ENCODE results near the gene TGFB1. TPM values are rescaled to one million over a fixed set of nuclear protein-coding genes. Genes with fewer than 3 reads are reported as not detected.

Gene TGFB1
- total and polyA plus RNA-seq, 9 of the 15 experiments (the other 6 are each of a cell fraction or from before 2014, with no cell fraction given) = 0.24 to 159 (median 17.2) TPM

DNA sequence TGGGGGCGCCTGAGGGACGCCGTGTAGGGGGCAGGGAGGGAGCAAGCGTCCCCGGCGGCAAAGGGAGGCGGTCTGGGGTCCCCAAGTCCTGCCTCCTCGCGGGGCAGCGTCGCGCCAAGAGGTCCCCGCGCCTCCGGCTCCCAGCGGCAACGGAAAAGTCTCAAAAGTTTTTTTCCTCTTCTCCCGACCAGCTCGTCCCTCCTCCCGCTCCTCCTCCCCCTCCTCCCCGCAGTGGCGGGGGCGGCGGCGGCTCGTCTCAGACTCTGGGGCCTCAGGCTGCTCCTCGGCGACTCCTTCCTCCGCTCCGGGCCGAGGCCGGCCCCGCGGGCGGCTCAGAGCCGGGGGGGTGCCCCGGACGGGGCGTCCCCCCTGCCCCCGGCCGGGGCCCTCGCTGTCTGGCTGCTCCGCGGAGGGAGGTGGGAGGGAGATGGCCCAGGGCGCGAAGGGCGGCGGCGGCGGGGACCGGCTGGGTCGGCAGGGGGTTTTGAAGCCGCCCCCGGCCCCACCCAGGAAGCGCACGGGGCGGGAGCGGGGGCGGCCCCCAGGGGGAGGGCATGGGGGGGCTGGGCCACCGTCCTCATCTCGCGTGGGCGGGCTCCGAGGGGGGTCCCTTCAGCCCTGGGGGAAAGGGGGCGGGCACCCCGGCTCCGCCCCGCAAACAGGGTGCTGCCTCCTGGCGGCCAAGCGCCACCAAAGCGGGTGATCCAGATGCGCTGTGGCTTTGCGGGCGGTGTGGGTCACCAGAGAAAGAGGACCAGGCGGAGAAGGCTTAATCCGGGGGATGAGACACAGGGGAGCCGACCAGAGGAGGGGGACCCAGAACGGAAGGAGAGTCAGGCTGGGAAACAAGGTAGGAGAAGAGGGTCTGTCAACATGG is at the start of gene TGFB1 (continued):
- TF ChIP-seq, protein P1, sequence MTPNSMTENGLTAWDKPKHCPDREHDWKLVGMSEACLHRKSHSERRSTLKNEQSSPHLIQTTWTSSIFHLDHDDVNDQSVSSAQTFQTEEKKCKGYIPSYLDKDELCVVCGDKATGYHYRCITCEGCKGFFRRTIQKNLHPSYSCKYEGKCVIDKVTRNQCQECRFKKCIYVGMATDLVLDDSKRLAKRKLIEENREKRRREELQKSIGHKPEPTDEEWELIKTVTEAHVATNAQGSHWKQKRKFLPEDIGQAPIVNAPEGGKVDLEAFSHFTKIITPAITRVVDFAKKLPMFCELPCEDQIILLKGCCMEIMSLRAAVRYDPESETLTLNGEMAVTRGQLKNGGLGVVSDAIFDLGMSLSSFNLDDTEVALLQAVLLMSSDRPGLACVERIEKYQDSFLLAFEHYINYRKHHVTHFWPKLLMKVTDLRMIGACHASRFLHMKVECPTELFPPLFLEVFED (CRISPR knock-in tag; conservative IDR thresholded peaks at IDR 0.05) = peak; percentile 59; the same call in 1 of the 2 replicates
- peak; percentile 96 for TF ChIP-seq EGR1 (conservative IDR thresholded peaks at IDR 0.05)
- TF ChIP-seq, protein P2, sequence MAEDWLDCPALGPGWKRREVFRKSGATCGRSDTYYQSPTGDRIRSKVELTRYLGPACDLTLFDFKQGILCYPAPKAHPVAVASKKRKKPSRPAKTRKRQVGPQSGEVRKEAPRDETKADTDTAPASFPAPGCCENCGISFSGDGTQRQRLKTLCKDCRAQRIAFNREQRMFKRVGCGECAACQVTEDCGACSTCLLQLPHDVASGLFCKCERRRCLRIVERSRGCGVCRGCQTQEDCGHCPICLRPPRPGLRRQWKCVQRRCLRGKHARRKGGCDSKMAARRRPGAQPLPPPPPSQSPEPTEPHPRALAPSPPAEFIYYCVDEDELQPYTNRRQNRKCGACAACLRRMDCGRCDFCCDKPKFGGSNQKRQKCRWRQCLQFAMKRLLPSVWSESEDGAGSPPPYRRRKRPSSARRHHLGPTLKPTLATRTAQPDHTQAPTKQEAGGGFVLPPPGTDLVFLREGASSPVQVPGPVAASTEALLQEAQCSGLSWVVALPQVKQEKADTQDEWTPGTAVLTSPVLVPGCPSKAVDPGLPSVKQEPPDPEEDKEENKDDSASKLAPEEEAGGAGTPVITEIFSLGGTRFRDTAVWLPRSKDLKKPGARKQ (CRISPR knock-in tag; IDR thresholded peaks at IDR 0.05) = no peak
- TF ChIP-seq SAFB (IDR thresholded peaks at IDR 0.05; ENCODE audit: borderline replicate concordance, low read depth, low read length) = peak; percentile 69; the same call in 1 of the 2 replicates
- TF ChIP-seq TAF1 (IDR thresholded peaks at IDR 0.05; ENCODE audit: control insufficient read depth, extremely low read depth, insufficient read depth, low read length, severe bottlenecking) = peak; percentile 57
- peak; percentile 49; the same call in 1 of the 2 replicates for TF ChIP-seq PHF8 (IDR thresholded peaks at IDR 0.05; ENCODE audit: borderline replicate concordance, low read length)
- peak; percentile 47 for TF ChIP-seq FOSL1 (tag; conservative IDR thresholded peaks at IDR 0.05)
- peak; percentile 97 for TF ChIP-seq SMAD4 (CRISPR knock-in tag; conservative IDR thresholded peaks at IDR 0.05)
- TF ChIP-seq, protein P3, sequence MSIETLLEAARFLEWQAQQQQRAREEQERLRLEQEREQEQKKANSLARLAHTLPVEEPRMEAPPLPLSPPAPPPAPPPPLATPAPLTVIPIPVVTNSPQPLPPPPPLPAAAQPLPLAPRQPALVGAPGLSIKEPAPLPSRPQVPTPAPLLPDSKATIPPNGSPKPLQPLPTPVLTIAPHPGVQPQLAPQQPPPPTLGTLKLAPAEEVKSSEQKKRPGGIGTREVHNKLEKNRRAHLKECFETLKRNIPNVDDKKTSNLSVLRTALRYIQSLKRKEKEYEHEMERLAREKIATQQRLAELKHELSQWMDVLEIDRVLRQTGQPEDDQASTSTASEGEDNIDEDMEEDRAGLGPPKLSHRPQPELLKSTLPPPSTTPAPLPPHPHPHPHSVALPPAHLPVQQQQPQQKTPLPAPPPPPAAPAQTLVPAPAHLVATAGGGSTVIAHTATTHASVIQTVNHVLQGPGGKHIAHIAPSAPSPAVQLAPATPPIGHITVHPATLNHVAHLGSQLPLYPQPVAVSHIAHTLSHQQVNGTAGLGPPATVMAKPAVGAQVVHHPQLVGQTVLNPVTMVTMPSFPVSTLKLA (conservative IDR thresholded peaks at IDR 0.05) = peak; percentile 35 to 73; a peak in 3 of 4 replicates
- TF ChIP-seq SMC3 (conservative IDR thresholded peaks at IDR 0.05; ENCODE audit: insufficient read depth, low read depth, low read length) = peak; percentile 60
- TF ChIP-seq SETDB1 (IDR thresholded peaks at IDR 0.05; ENCODE audit: low read length) = no peak
- TF ChIP-seq, protein P4, sequence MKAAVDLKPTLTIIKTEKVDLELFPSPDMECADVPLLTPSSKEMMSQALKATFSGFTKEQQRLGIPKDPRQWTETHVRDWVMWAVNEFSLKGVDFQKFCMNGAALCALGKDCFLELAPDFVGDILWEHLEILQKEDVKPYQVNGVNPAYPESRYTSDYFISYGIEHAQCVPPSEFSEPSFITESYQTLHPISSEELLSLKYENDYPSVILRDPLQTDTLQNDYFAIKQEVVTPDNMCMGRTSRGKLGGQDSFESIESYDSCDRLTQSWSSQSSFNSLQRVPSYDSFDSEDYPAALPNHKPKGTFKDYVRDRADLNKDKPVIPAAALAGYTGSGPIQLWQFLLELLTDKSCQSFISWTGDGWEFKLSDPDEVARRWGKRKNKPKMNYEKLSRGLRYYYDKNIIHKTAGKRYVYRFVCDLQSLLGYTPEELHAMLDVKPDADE (conservative IDR thresholded peaks at IDR 0.05; ENCODE audit: control insufficient read depth, low read depth, low read length) = peak; percentile 30; the same call in 1 of the 2 replicates
- peak; percentile 75 for TF ChIP-seq POLR2AphosphoS5 (IDR thresholded peaks at IDR 0.05; ENCODE audit: control insufficient read depth, insufficient read depth, low read depth, low read length)
